Epithelial cell of esophagus (primary cell): ENCODE measurements around the gene CTRB1.

Source experiments
- DNase-seq: peaks from one replicate; pipeline ENCODE4 v3.0.0; 2010; ENCODE audit warnings: low read depth
- H3K4me3 ChIP-seq: 2 replicates; pipeline ENCODE4 v1.5.1; 2011; ENCODE audit warnings: mild to moderate bottlenecking, low read length, control low read depth
- TF ChIP-seq, protein P1 (sequence below): IDR thresholded peaks from 2 replicates; pipeline ENCODE4 v1.5.1; 2011; ENCODE audit warnings: low read depth, mild to moderate bottlenecking, low read length, control low read depth, inconsistent platforms; ENCODE audit not compliant: insufficient read depth; ENCODE audit errors: missing control alignments

Gene CTRB1

DNA sequence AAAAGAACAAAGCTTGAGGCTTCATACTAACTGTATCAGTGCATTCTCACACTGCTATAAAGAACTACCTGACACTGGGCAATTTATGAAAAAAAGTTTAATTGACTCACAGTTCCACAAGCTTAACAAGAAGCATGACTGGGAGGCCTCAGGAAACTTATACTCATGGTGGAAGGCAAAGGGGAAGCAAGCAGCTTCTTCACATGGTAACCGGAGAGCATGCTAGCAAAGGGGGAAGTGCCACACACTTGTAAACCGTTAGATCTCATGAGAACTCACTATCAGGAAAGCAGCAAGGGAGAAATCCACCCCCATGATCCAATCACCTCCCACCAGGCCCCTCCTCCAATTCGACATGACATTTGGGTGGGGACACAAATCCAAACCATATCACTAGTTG lies 37.2 kb upstream of the CTRB1 start:
- TF ChIP-seq, protein P1, sequence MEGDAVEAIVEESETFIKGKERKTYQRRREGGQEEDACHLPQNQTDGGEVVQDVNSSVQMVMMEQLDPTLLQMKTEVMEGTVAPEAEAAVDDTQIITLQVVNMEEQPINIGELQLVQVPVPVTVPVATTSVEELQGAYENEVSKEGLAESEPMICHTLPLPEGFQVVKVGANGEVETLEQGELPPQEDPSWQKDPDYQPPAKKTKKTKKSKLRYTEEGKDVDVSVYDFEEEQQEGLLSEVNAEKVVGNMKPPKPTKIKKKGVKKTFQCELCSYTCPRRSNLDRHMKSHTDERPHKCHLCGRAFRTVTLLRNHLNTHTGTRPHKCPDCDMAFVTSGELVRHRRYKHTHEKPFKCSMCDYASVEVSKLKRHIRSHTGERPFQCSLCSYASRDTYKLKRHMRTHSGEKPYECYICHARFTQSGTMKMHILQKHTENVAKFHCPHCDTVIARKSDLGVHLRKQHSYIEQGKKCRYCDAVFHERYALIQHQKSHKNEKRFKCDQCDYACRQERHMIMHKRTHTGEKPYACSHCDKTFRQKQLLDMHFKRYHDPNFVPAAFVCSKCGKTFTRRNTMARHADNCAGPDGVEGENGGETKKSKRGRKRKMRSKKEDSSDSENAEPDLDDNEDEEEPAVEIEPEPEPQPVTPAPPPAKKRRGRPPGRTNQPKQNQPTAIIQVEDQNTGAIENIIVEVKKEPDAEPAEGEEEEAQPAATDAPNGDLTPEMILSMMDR: no peak
- no peak overlapping the region for H3K4me3 ChIP-seq
- no peak for DNase-seq

GRCh38 chr16:75188832-75189477 lies 29.8 kb upstream of the CTRB1 start:
- H3K4me3 ChIP-seq: no peak overlapping the region
- TF ChIP-seq, protein P1: no peak
- DNase-seq: peak; percentile 56

DNA sequence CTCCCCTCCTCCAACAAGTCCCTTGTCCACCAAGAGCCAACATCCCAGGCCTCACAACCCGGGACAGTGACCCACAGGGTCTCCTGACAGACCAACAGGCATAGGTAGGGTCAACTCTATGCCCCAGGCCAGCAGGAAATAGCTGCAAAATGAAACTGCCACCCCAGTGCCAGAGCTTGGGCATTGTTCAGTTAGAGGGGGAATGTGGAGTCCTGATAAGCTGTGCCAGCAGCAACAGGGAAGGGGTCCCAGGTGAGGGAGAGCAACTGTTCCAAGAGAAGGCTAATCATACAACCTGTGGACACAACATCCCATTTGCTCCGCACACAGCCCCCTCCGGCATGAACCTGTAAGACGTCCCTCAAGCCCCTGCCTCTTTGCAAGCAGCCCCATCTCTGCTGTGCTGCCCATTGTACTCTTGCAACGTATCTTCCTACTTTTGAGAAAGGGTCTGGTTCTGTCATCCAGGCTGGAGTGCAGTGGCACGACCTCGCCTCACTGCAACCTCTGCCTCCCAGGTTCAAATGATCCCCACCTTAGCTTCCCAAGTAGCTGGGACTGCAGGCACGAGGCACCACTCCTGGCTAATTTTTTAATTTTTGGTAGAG lies 29.0 kb upstream of the CTRB1 start:
- H3K4me3 ChIP-seq: no peak overlapping the region
- DNase-seq: no peak
- TF ChIP-seq, protein P1: no peak

GRCh38 chr16:75192606-75193264 lies 26.1 kb upstream of the CTRB1 start:
- no peak overlapping the region for H3K4me3 ChIP-seq
- TF ChIP-seq, protein P1: no peak
- DNase-seq: peak; percentile 54

DNA sequence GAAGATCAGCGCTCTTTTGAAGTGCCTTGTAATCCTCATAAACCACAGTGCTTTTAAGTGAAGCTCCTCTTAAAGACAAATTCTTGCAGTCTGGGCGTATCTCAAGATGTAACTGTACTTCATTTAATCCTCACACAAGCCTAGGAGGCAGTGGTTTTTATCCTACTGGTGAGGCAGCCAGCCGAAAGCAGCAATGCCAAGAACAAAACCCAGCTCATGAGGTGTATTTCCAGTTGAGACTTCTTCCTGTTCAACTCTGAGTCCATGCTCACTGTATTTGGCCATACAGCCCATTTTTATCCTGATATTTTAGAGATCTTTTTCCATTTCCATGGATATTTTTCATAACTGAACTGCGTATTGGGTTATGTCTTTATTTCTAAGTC lies 25.5 kb upstream of the CTRB1 start:
- no peak overlapping the region for H3K4me3 ChIP-seq
- TF ChIP-seq, protein P1: no peak

DNA sequence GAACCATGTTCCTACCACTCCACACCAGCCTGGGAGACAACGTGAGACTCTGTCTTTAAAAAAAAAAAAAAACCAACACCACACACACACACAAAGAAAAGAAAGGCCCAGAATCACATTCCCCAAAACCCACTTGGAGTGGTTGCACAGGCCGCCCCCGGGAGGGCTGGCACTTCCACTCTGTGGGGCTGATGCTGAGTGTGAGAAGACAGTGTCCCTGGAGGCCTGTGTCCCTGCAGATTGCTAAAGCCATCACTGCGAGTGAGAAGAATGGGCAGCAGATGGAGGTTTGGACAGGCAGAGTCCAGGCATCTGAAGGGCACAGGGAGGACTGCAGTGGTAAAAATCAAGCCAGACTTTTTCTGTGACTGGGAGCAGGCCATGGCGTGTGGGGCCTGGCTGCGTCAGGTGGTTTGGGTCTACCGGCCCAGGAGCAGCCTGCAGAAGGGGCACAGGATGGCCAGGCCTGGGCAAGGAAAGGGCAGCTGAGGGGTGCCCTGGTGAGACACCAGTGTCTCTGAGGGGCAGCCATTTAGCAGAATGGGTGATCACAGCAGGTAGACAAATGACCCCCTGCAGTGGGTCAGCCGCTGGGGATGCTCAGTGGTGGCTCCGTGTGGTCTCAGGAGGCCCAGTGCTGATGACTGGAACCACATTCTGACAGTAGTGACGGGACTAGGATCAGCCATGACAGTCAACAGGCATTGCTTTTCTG lies 24.9 kb upstream of the CTRB1 start:
- H3K4me3 ChIP-seq: no peak overlapping the region
- no peak for DNase-seq
- TF ChIP-seq, protein P1: no peak

More for the DNA sequence above, 25.5 kb upstream of the CTRB1 start:
- DNase-seq: no peak
